ENCODE results near the gene CLK1. TPM values are rescaled to one million over a fixed set of nuclear protein-coding genes. Genes with fewer than 3 reads are reported as not detected.

Gene CLK1
- total RNA-seq, 1 experiment from 2014 or later = 46.8 TPM

DNA sequence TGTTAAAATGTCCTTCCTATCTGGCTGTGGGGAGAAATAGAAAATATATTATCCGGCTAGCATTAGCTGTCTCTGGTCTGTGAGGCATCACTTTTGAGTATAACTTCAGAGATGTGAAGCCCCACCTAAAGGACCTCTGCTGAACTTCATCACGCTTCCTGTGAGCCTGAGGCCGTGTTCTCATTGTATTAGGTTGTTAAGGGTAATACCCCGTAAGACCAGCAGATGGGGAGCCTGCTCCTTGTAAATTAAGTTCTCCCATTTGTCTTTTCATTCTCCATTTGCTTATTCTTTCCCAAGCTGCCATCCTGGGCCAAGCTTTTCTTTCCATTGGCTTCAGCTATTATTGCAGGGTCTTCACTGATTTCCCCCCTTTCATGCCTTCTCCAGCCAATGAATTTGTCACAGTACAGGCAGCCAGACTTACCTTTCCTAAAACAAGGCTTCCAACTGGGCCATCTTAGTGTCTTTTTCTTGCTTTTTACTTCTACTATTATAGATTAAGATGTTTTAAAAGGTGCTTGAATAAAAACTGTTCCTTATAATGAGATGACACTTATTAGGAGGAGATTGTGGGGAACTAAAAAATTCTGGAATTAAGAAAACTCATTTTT lies 37.1 kb upstream of the CLK1 start:
- Histone ChIP-seq H3K79me1 (ENCODE audit: insufficient read depth, low read depth, low read length, poor library complexity, severe bottlenecking) (no peaks in the 10 kb centered on the region), H4K8ac (replicated peaks; ENCODE audit: insufficient read length, low read depth, low read length) (no peak overlapping the region), H3T11ph (ENCODE audit: low read length) (no peak overlapping the region), H3K27me3 (ENCODE audit: insufficient read depth, low read length) (no peaks in the 10 kb centered on the region), H3K4me1 (ENCODE audit: insufficient read depth, low read length) (no peaks in the 10 kb centered on the region), H3K23ac (ENCODE audit: insufficient read length, low read depth, low read length) (no peak overlapping the region), H2BK5ac (ENCODE audit: insufficient read length, low read length) (no peak overlapping the region), H3K14ac (ENCODE audit: insufficient read depth, low read length) (no peak overlapping the region), H2BK120ac (ENCODE audit: low read depth, low read length, poor library complexity, severe bottlenecking) (no peak overlapping the region), H3K9ac (ENCODE audit: extremely low read depth, insufficient read length, low read length) (no peak overlapping the region), H4K5ac (ENCODE audit: insufficient read length, low read depth, low read length) (no peak overlapping the region), H2AFZ (ENCODE audit: low read length) (no peak overlapping the region), H3K4me2 (ENCODE audit: insufficient read depth, insufficient read length, low read length) (no peak overlapping the region), H3K79me2 (ENCODE audit: insufficient read depth, low read length) (no peaks in the 10 kb centered on the region), H3K27ac (ENCODE audit: insufficient read length, low read depth, low read length) (no peak overlapping the region), H3K18ac (ENCODE audit: insufficient read length, low read depth, low read length) (no peak overlapping the region), H3K4ac (ENCODE audit: low read depth, low read length) (no peak overlapping the region), H2BK15ac (ENCODE audit: low read depth, low read length) (no peak overlapping the region), H3K23me2 (ENCODE audit: insufficient read length, low read depth, low read length, poor library complexity, severe bottlenecking) (no peaks in the 10 kb centered on the region), H4K20me1 (ENCODE audit: control insufficient read depth, insufficient read depth, insufficient read length) (no peaks in the 10 kb centered on the region), H3K9me3 (ENCODE audit: control insufficient read depth, low read depth, low read length) (no peaks in the 10 kb centered on the region), H2BK12ac (ENCODE audit: insufficient read length, low read depth, low read length) (no peak overlapping the region), H3K56ac (ENCODE audit: insufficient read length, low read depth, low read length) (no peak overlapping the region), H2BK20ac (ENCODE audit: low read depth, low read length, poor library complexity, severe bottlenecking) (no peak overlapping the region), H2AK5ac (ENCODE audit: insufficient read length, low read length) (no peak overlapping the region), H4K91ac (ENCODE audit: insufficient read length, low read depth, low read length) (no peak overlapping the region)
- TF ChIP-seq, protein P1, sequence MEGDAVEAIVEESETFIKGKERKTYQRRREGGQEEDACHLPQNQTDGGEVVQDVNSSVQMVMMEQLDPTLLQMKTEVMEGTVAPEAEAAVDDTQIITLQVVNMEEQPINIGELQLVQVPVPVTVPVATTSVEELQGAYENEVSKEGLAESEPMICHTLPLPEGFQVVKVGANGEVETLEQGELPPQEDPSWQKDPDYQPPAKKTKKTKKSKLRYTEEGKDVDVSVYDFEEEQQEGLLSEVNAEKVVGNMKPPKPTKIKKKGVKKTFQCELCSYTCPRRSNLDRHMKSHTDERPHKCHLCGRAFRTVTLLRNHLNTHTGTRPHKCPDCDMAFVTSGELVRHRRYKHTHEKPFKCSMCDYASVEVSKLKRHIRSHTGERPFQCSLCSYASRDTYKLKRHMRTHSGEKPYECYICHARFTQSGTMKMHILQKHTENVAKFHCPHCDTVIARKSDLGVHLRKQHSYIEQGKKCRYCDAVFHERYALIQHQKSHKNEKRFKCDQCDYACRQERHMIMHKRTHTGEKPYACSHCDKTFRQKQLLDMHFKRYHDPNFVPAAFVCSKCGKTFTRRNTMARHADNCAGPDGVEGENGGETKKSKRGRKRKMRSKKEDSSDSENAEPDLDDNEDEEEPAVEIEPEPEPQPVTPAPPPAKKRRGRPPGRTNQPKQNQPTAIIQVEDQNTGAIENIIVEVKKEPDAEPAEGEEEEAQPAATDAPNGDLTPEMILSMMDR (conservative IDR thresholded peaks at IDR 0.05) = peak; percentile 88
- peak; percentile 81 for DNase-seq
- peak overlapping the region in 1 of 2 experiments; percentile 21; a peak in 1 of 5 replicates for H3K4me3 Mint-ChIP-seq
- no peaks in the 10 kb centered on the region for H3K9me3 Mint-ChIP-seq
- peaks cover 35 to 65% (median 58%) of the 10 kb centered on the region in 3 experiments; a peak in 6 of 7 replicates for H3K36me3 Mint-ChIP-seq (ENCODE audit: insufficient read depth in 1 of 3, low read depth in 3 of 3)
- H3K4me1 Mint-ChIP-seq = no peaks in the 10 kb centered on the region; a peak in 1 of 4 replicates
- no CpG with 5 or more reads among the region's 4 CpGs for WGBS (ENCODE audit: extremely low coverage, insufficient read length, low lambda C conversion rate)
- no peaks in the 10 kb centered on the region for H3K27me3 Mint-ChIP-seq (ENCODE audit: low read depth)
- H3K27ac Mint-ChIP-seq = no peak overlapping the region; a peak in 1 of 7 replicates

Measured in H9 (cell line).